Panc1 (cell line): Measurements from ENCODE around the gene PTX4. TPM values are rescaled to one million over a fixed set of nuclear protein-coding genes. Genes with fewer than 3 reads are reported as not detected.

Source experiments
- ATAC-seq: fragments of 200-7000 bp; cut with Tn5 transposase; 2 replicates; pipeline ENCODE4 v1.9.1; 2020; ENCODE audit warnings: mild to moderate bottlenecking, moderate library complexity
- BruUV-seq: library from RNA; stranded (reverse); fragments of 400-500 nt; replicated peaks from 2 replicates; lab custom pipeline; 2021; lab: Mats Ljungman, UMichigan
- CTCF ChIA-PET: fragments of 300-600 bp; sonication (Branson Sonifier 250); formaldehyde crosslinking; loops from one replicate; lab custom pipeline; 2022; ENCODE audit warnings: antibody characterized with exemption; lab: Charles Lee
- POLR2A ChIA-PET: fragments of 300-600 bp; sonication (Branson Sonifier 250); formaldehyde crosslinking; loops from one replicate; lab custom pipeline; 2022; ENCODE audit warnings: antibody characterized with exemption; lab: Charles Lee
- DNase-seq: peaks from one replicate; pipeline ENCODE4 v3.0.0-alpha.2; 2010; ENCODE audit warnings: low read depth, low spot score
- H3K27ac ChIP-seq: 2 replicates; pipeline ENCODE4 v1.5.1; 2011; ENCODE audit warnings: mild to moderate bottlenecking, low read length, inconsistent platforms
- H3K27me3 ChIP-seq: fragments of 200-500 bp; sonication (Bioruptor generic); 2 replicates; pipeline ENCODE4 v1.6.0; 2014; ENCODE audit warnings: low read length, inconsistent platforms; ENCODE audit not compliant: control insufficient read depth, insufficient read depth
- H3K36me3 ChIP-seq: fragments of 200-500 bp; sonication (Bioruptor generic); 2 replicates; pipeline ENCODE4 v1.5.1; 2014; ENCODE audit warnings: inconsistent platforms, mild to moderate bottlenecking, low read length, moderate library complexity; ENCODE audit not compliant: control insufficient read depth, insufficient read depth
- H3K4me1 ChIP-seq: 2 replicates; pipeline ENCODE4 v1.5.1; 2011; ENCODE audit warnings: inconsistent platforms, mild to moderate bottlenecking, low read length, moderate library complexity; ENCODE audit not compliant: control insufficient read depth, insufficient read depth
- H3K4me3 ChIP-seq, 2 experiments: 2 replicates each; pipeline ENCODE4 v1.5.1; 2011 to 2012; ENCODE audit warnings: low read depth in 2 of 2, low read length in 2 of 2, mild to moderate bottlenecking in 2 of 2, inconsistent platforms in 1 of 2, moderate library complexity in 1 of 2
- H3K9me3 ChIP-seq: fragments of 200-500 bp; sonication (Bioruptor generic); 2 replicates; pipeline ENCODE4 v1.5.1; 2014; ENCODE audit warnings: low read depth, mild to moderate bottlenecking, inconsistent platforms, low read length, moderate library complexity; ENCODE audit not compliant: control insufficient read depth, insufficient read depth
- POLR2AphosphoS5 ChIP-seq: IDR thresholded peaks from 2 replicates; pipeline ENCODE4 v1.6.1; 2012; ENCODE audit warnings: mild to moderate bottlenecking, low read depth, low read length, moderate library complexity
- REST ChIP-seq, 2 experiments: IDR thresholded peaks; 2 replicates each; pipeline ENCODE4 v1.6.1; 2011 to 2012; ENCODE audit warnings: low read depth in 2 of 2, control low read depth in 1 of 2, low read length in 1 of 2, mild to moderate bottlenecking in 1 of 2, moderate library complexity in 1 of 2; ENCODE audit not compliant: insufficient read depth in 1 of 2
- SIN3A ChIP-seq: IDR thresholded peaks from 2 replicates; pipeline ENCODE4 v1.6.1; 2012; ENCODE audit warnings: low read depth, mild to moderate bottlenecking, low read length, moderate library complexity, borderline replicate concordance; ENCODE audit not compliant: insufficient read depth
- TCF7L2 ChIP-seq: IDR thresholded peaks from 2 replicates; pipeline ENCODE4 v1.6.1; 2011; ENCODE audit warnings: mild to moderate bottlenecking, low read depth, low read length, inconsistent platforms
- in situ Hi-C: cut with HindIII; loops from 2 replicates; pipeline ENCODE4 v1.10.0; 2016; ENCODE audit warnings: low sequenced_read_pairs, low pct_unique_long_range_greater_than_20kb
- intact Hi-C: fragments of 100-400 bp; cut with micrococcal nuclease; formaldehyde crosslinking; loops from one replicate; pipeline ENCODE4 v1.10.0; 2022; ENCODE audit not compliant: unreplicated experiment
- total RNA-seq: library from RNA; stranded (reverse); gene quantifications from one replicate; pipeline ENCODE4 v1.2.1, GENCODE V29; 2021; ENCODE audit not compliant: unreplicated experiment
- TF ChIP-seq, protein P1 (sequence below): fragments of 450-650 bp; IDR thresholded peaks from 2 replicates; pipeline ENCODE4 v1.5.1; 2017; ENCODE audit warnings: mild to moderate bottlenecking

The PTX4 gene
- total RNA-seq, 1 experiment from 2014 or later = not detected

DNA sequence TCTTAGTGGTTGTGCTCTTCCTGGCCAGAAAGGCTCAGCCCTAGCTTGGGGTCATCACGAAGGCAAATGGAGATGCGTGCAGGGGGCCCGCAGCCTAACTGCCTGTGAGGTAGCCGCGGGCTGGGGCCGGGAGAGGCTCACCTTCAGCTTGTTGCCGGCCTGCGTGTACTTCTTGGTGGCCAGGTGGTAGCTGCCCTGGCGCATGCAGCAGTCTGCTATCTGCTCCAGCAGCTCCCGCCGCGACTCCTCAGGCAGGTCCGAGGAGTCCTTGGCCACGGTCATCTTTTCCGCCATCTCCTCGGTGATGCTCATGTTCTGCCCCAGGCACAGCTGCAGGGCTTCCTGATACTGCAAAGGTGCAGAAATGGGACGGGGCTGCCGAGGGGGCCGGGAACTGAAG lies 31.7 kb upstream of the PTX4 start:
- CTCF ChIA-PET = no interaction called here
- TF ChIP-seq REST (IDR thresholded peaks at IDR 0.05; ENCODE audit: insufficient read depth in 1 of 2, low read depth in 2 of 2, low read length in 1 of 2) (no peak), POLR2AphosphoS5 (no peak), SIN3A (no peak), TCF7L2 (no peak)
- TF ChIP-seq, protein P1, sequence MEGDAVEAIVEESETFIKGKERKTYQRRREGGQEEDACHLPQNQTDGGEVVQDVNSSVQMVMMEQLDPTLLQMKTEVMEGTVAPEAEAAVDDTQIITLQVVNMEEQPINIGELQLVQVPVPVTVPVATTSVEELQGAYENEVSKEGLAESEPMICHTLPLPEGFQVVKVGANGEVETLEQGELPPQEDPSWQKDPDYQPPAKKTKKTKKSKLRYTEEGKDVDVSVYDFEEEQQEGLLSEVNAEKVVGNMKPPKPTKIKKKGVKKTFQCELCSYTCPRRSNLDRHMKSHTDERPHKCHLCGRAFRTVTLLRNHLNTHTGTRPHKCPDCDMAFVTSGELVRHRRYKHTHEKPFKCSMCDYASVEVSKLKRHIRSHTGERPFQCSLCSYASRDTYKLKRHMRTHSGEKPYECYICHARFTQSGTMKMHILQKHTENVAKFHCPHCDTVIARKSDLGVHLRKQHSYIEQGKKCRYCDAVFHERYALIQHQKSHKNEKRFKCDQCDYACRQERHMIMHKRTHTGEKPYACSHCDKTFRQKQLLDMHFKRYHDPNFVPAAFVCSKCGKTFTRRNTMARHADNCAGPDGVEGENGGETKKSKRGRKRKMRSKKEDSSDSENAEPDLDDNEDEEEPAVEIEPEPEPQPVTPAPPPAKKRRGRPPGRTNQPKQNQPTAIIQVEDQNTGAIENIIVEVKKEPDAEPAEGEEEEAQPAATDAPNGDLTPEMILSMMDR = no peak
- intact Hi-C loops (no loop called here), in situ Hi-C loops (no loop called here)
- Histone ChIP-seq H3K4me3 (no peak overlapping the region), H3K36me3 (no peaks in the 10 kb centered on the region), H3K9me3 (no peaks in the 10 kb centered on the region), H3K27ac (no peak overlapping the region), H3K4me1 (no peaks in the 10 kb centered on the region), H3K27me3 (no peaks in the 10 kb centered on the region)
- ATAC-seq = no peak
- no TSS peak for BruUV-seq
- POLR2A ChIA-PET = no interaction called here
- DNase-seq = no peak

DNA sequence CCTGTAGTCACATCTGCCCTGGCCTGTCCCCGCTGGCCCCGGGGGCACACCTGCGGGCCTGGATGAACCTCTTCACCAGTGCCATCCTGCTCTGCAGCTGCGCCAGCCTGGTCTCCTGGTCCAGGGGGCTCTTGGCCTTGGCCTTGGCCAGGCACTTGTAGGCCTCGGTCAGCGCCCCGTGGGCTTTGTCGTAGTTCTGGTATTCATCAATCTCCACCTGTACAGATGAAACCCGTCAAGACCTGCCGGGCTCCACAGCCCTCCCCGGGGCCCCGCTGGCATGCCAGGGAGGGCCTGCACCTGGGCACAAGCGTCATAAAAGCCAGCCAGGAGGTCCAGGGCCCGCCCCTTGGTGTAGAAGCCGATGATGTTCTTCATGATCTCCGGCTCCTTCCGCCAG lies 31.1 kb upstream of the PTX4 start:
- Histone ChIP-seq H3K9me3 (no peaks in the 10 kb centered on the region), H3K27me3 (no peaks in the 10 kb centered on the region), H3K4me3 (no peak overlapping the region), H3K4me1 (no peaks in the 10 kb centered on the region), H3K36me3 (no peaks in the 10 kb centered on the region), H3K27ac (no peak overlapping the region)
- intact Hi-C loops = no loop called here
- in situ Hi-C loops = no loop called here
- no TSS peak for BruUV-seq
- TF ChIP-seq, protein P1 = no peak
- TF ChIP-seq REST (IDR thresholded peaks at IDR 0.05; ENCODE audit: insufficient read depth in 1 of 2, low read depth in 2 of 2, low read length in 1 of 2) (no peak), TCF7L2 (no peak), POLR2AphosphoS5 (no peak), SIN3A (no peak)
- ChIA-PET CTCF (no interaction called here), POLR2A (no interaction called here)
- ATAC-seq = no peak
- DNase-seq = no peak
